ENCODE measurements around the gene TMEM202. TPM values are rescaled to one million over a fixed set of nuclear protein-coding genes. Genes with fewer than 3 reads are reported as not detected.
"Not testable (repeated sequence)": the region's sequence is repeated elsewhere in the genome, so short reads cannot be mapped to it uniquely, and the experiment has no call there.

The TMEM202 gene
- total and polyA plus RNA-seq, 2 experiments from 2014 or later, result not detected

- TF ChIP-seq REST (IDR thresholded peaks at IDR 0.05; ENCODE audit: unreplicated experiment) (no peak), STAT1 (IDR thresholded peaks at IDR 0.05; ENCODE audit: unreplicated experiment) (no peak), CREB1 (CRISPR knock-in tag; IDR thresholded peaks at IDR 0.05; ENCODE audit: low read depth) (no peak), EZH2 (IDR thresholded peaks at IDR 0.05; ENCODE audit: low read depth, unreplicated experiment) (no peak), ZNF114 (CRISPR knock-in tag; IDR thresholded peaks at IDR 0.05) (no peak), NANOG (IDR thresholded peaks at IDR 0.05; ENCODE audit: borderline replicate concordance) (no peak), POLR2AphosphoS5 (IDR thresholded peaks at IDR 0.05; ENCODE audit: low read depth) (no peak), EZH2phosphoT487 (IDR thresholded peaks at IDR 0.05; ENCODE audit: unreplicated experiment) (no peak)
- TF ChIP-seq, protein P1, sequence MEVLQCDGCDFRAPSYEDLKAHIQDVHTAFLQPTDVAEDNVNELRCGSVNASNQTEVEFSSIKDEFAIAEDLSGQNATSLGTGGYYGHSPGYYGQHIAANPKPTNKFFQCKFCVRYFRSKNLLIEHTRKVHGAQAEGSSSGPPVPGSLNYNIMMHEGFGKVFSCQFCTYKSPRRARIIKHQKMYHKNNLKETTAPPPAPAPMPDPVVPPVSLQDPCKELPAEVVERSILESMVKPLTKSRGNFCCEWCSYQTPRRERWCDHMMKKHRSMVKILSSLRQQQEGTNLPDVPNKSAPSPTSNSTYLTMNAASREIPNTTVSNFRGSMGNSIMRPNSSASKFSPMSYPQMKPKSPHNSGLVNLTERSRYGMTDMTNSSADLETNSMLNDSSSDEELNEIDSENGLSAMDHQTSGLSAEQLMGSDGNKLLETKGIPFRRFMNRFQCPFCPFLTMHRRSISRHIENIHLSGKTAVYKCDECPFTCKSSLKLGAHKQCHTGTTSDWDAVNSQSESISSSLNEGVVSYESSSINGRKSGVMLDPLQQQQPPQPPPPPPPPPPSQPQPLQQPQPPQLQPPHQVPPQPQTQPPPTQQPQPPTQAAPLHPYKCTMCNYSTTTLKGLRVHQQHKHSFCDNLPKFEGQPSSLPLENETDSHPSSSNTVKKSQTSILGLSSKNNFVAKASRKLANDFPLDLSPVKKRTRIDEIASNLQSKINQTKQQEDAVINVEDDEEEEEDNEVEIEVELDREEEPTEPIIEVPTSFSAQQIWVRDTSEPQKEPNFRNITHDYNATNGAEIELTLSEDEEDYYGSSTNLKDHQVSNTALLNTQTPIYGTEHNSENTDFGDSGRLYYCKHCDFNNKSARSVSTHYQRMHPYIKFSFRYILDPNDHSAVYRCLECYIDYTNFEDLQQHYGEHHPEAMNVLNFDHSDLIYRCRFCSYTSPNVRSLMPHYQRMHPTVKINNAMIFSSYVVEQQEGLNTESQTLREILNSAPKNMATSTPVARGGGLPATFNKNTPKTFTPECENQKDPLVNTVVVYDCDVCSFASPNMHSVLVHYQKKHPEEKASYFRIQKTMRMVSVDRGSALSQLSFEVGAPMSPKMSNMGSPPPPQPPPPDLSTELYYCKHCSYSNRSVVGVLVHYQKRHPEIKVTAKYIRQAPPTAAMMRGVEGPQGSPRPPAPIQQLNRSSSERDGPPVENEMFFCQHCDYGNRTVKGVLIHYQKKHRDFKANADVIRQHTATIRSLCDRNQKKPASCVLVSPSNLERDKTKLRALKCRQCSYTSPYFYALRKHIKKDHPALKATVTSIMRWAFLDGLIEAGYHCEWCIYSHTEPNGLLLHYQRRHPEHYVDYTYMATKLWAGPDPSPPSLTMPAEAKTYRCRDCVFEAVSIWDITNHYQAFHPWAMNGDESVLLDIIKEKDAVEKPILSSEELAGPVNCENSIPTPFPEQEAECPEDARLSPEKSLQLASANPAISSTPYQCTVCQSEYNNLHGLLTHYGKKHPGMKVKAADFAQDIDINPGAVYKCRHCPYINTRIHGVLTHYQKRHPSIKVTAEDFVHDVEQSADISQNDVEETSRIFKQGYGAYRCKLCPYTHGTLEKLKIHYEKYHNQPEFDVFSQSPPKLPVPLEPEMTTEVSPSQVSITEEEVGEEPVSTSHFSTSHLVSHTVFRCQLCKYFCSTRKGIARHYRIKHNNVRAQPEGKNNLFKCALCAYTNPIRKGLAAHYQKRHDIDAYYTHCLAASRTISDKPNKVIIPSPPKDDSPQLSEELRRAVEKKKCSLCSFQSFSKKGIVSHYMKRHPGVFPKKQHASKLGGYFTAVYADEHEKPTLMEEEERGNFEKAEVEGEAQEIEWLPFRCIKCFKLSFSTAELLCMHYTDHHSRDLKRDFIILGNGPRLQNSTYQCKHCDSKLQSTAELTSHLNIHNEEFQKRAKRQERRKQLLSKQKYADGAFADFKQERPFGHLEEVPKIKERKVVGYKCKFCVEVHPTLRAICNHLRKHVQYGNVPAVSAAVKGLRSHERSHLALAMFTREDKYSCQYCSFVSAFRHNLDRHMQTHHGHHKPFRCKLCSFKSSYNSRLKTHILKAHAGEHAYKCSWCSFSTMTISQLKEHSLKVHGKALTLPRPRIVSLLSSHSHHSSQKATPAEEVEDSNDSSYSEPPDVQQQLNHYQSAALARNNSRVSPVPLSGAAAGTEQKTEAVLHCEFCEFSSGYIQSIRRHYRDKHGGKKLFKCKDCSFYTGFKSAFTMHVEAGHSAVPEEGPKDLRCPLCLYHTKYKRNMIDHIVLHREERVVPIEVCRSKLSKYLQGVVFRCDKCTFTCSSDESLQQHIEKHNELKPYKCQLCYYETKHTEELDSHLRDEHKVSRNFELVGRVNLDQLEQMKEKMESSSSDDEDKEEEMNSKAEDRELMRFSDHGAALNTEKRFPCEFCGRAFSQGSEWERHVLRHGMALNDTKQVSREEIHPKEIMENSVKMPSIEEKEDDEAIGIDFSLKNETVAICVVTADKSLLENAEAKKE (CRISPR knock-in tag; IDR thresholded peaks at IDR 0.05), result no peak
Observed at GRCh38 chr15:72377331-72377730, 20.8 kb upstream of the TMEM202 start (continued).

GRCh38 chr15:72379106-72379505 is 19.0 kb upstream of the TMEM202 start:
- not testable (repeated sequence) for ATAC-seq; H3K27me3 ChIP-seq (ENCODE audit: insufficient read depth); H3K4me3 Mint-ChIP-seq; H3K36me3 Mint-ChIP-seq (ENCODE audit: low read depth); H3K27ac ChIP-seq (ENCODE audit: low read depth); H3F3A ChIP-seq (replicated peaks; ENCODE audit: low read depth); H3K36me3 ChIP-seq (ENCODE audit: insufficient read depth); DNase-seq (ENCODE audit: low spot score); H2AFZ ChIP-seq; H3K4me2 ChIP-seq; H3K27ac Mint-ChIP-seq; H4K20me1 ChIP-seq (replicated peaks; ENCODE audit: insufficient read depth); H3K9me2 ChIP-seq (ENCODE audit: insufficient read depth); H3K4me3 ChIP-seq; H3K9me3 Mint-ChIP-seq
- H3K27me3 Mint-ChIP-seq (ENCODE audit: insufficient read depth, low read depth, poor library complexity), result peaks cover 18% of the 10 kb centered on the region
- H3K4me1 ChIP-seq (ENCODE audit: insufficient read depth), result peaks cover 11% of the 10 kb centered on the region; the same call in 1 of the 2 replicates
- peaks cover 14% of the 10 kb centered on the region for H3K79me2 ChIP-seq (replicated peaks; ENCODE audit: insufficient read depth)
- H3K4me1 Mint-ChIP-seq, result peaks cover 18% of the 10 kb centered on the region
